GM23248 (cell line): Measurements from ENCODE around the gene FNDC7. TPM values are rescaled to one million over a fixed set of nuclear protein-coding genes. Genes with fewer than 3 reads are reported as not detected.
"Not testable (repeated sequence)": the region's sequence is repeated elsewhere in the genome, so short reads cannot be mapped to it uniquely, and the experiment has no call there.

Experiments
- DNase-seq: peaks from one replicate; pipeline ENCODE4 v3.0.0-alpha.2; 2015
- H2AFZ ChIP-seq: fragments of 200-600 bp; sonication (generic); 2 replicates; pipeline ENCODE4 v1.6.1; 2016; ENCODE audit warnings: antibody characterized with exemption
- H3F3A ChIP-seq: fragments of 200-600 bp; sonication (generic); 2 replicates; pipeline ENCODE4 v1.6.1; 2016; ENCODE audit warnings: mild to moderate bottlenecking, antibody characterized with exemption, mixed run types; ENCODE audit not compliant: insufficient read depth
- H3K27ac ChIP-seq: fragments of 200-600 bp; sonication (generic); 2 replicates; pipeline ENCODE4 v1.5.1; 2016; ENCODE audit warnings: mild to moderate bottlenecking
- H3K27me3 ChIP-seq: fragments of 200-600 bp; sonication (generic); replicated peaks from 2 replicates; pipeline ENCODE4 v1.6.1; 2016; ENCODE audit warnings: mild to moderate bottlenecking; ENCODE audit not compliant: insufficient read depth
- H3K36me3 ChIP-seq: fragments of 200-600 bp; sonication (generic); 2 replicates; pipeline ENCODE4 v1.6.1; 2016; ENCODE audit warnings: low read depth, mild to moderate bottlenecking
- H3K4me1 ChIP-seq: fragments of 200-600 bp; sonication (generic); 2 replicates; pipeline ENCODE4 v1.6.1; 2016; ENCODE audit warnings: mild to moderate bottlenecking; ENCODE audit not compliant: insufficient read depth
- H3K4me2 ChIP-seq: fragments of 200-600 bp; sonication (generic); one replicate; pipeline ENCODE4 v1.6.1; 2016; ENCODE audit warnings: mild to moderate bottlenecking; ENCODE audit not compliant: unreplicated experiment
- H3K4me3 ChIP-seq: fragments of 200-600 bp; sonication (generic); 2 replicates; pipeline ENCODE4 v1.5.1; 2016; ENCODE audit warnings: mild to moderate bottlenecking
- H3K79me2 ChIP-seq: fragments of 200-600 bp; sonication (generic); 2 replicates; pipeline ENCODE4 v1.6.1; 2016; ENCODE audit warnings: mild to moderate bottlenecking; ENCODE audit not compliant: insufficient read depth
- H3K9ac ChIP-seq: fragments of 200-600 bp; sonication (generic); 2 replicates; pipeline ENCODE4 v1.6.1; 2016; ENCODE audit warnings: mild to moderate bottlenecking
- H3K9me2 ChIP-seq: fragments of 200-600 bp; sonication (generic); 2 replicates; pipeline ENCODE4 v1.6.1; 2016; ENCODE audit warnings: mixed run types, mild to moderate bottlenecking, moderate library complexity; ENCODE audit not compliant: insufficient read depth
- H3K9me3 ChIP-seq: fragments of 200-600 bp; sonication (generic); one replicate; pipeline ENCODE4 v1.6.1; 2017; ENCODE audit warnings: low read depth
- H4K20me1 ChIP-seq: fragments of 200-600 bp; sonication (generic); 2 replicates; pipeline ENCODE4 v1.6.0; 2016; ENCODE audit not compliant: insufficient read depth
- EZH2 ChIP-seq: fragments of 200-600 bp; sonication (generic); IDR thresholded peaks from 2 replicates; pipeline ENCODE4 v1.6.1; 2018; ENCODE audit warnings: antibody characterized with exemption, mild to moderate bottlenecking; ENCODE audit not compliant: insufficient read depth, poor library complexity, severe bottlenecking
- EZH2phosphoT487 ChIP-seq: fragments of 200-600 bp; sonication (generic); IDR thresholded peaks from 2 replicates; pipeline ENCODE4 v1.6.1; 2018; ENCODE audit warnings: antibody characterized with exemption, moderate library complexity, mild to moderate bottlenecking, low read depth; ENCODE audit not compliant: insufficient read depth
- WGBS, 2 experiments: methylation state at CpG; one replicate each; pipeline ENCODE4 v1.1.6; 2015 to 2017; ENCODE audit warnings: low lambda C conversion rate in 2 of 2, low coverage in 1 of 2; ENCODE audit errors: missing lambda C conversion rate in 2 of 2; 5-methylcytosine and 5-hydroxymethylcytosine counted together
- in situ Hi-C: fragments of 300-500 bp; cut with MboI; formaldehyde crosslinking; loops from 2 replicates; pipeline ENCODE4 v1.15.0; 2020
- polyA plus RNA-seq: library from polyadenylated mRNA; unstranded; fragments of >200 nt; fragmentation: Nextera tagmentation; extraction: Ambion mirVana; gene quantifications from 2 replicates; pipeline ENCODE4 v1.2.1, GENCODE V29; 2016
- total RNA-seq: library from RNA; depleted of rRNA; stranded (reverse); fragments of >200 nt; shearing (Covaris generic); gene quantifications from 2 replicates; pipeline ENCODE4 v1.2.3, GENCODE V29; 2014

FNDC7 gene
- total and polyA plus RNA-seq, 2 experiments from 2014 or later = not detected

DNA sequence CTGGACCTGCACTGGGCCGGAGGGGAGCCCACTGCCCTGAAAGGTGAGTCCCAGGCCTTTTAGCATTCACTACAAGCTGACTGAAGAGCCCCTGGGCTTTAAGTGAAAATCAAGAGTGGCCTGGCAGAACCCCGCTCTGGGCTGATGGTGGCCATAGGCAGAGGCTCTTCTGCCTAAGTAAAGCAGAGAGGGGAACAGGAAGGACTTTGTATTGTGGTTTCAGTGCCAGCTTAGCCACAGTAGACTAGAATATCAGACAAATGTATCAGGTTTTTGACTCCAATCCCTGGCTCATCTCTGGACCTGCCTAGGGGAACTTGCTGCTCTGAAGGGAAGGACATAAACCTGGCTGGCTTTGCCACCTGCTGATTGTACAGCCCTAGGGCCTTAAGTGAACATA lies 41.6 kb upstream of the FNDC7 start:
- Histone ChIP-seq H3K4me2 (no peak overlapping the region), H3F3A (no peaks in the 10 kb centered on the region), H3K79me2 (no peaks in the 10 kb centered on the region), H3K27ac (no peak overlapping the region), H3K9me3 (no peaks in the 10 kb centered on the region), H3K36me3 (no peaks in the 10 kb centered on the region), H3K9ac (no peak overlapping the region), H2AFZ (no peak overlapping the region), H3K4me1 (no peaks in the 10 kb centered on the region), H4K20me1 (no peaks in the 10 kb centered on the region), H3K9me2 (no peaks in the 10 kb centered on the region), H3K27me3 (no peaks in the 10 kb centered on the region), H3K4me3 (no peak overlapping the region)
- DNase-seq = no peak
- WGBS, 2 experiments = 72 to 80% methylated on average over 2 of the region's 2 CpGs
- in situ Hi-C loops = no loop called here
- TF ChIP-seq EZH2 = no peak
- no peak for TF ChIP-seq EZH2phosphoT487

DNA sequence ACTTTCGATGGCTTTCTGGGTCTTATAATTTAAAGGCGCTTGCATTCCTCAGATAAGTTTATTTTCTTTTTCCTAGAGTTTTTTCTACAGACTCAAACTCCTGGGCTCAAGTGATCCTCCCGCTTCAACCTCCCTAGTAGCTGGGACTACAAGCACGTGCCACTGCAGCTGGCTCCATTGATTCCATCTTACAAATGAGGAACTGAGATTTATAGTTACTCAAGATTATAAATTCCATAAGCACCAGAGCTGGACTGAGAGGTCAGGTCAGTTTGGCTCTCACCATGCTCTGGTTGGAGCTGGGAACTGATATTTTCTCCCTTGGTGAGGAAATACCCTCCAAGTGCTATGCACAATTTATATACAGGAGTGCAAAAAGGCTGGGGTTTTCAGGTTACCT lies 34.0 kb upstream of the FNDC7 start:
- no peak overlapping the region for H3K27ac ChIP-seq
- H3K4me2 ChIP-seq = no peak overlapping the region
- H3F3A ChIP-seq = no peaks in the 10 kb centered on the region
- H3K4me1 ChIP-seq = no peaks in the 10 kb centered on the region
- no peaks in the 10 kb centered on the region for H3K27me3 ChIP-seq
- H4K20me1 ChIP-seq = no peaks in the 10 kb centered on the region
- H3K9me2 ChIP-seq = no peaks in the 10 kb centered on the region
- H3K9ac ChIP-seq = no peak overlapping the region
- H3K4me3 ChIP-seq = no peak overlapping the region
- TF ChIP-seq EZH2 = no peak
- H3K79me2 ChIP-seq = no peaks in the 10 kb centered on the region
- no peaks in the 10 kb centered on the region for H3K9me3 ChIP-seq
- 68 to 69% methylated on average over 4 of the region's 4 CpGs for WGBS, 2 experiments
- H2AFZ ChIP-seq = no peak overlapping the region
- no peak for DNase-seq
- in situ Hi-C loops = no loop called here
- H3K36me3 ChIP-seq = no peaks in the 10 kb centered on the region

DNA sequence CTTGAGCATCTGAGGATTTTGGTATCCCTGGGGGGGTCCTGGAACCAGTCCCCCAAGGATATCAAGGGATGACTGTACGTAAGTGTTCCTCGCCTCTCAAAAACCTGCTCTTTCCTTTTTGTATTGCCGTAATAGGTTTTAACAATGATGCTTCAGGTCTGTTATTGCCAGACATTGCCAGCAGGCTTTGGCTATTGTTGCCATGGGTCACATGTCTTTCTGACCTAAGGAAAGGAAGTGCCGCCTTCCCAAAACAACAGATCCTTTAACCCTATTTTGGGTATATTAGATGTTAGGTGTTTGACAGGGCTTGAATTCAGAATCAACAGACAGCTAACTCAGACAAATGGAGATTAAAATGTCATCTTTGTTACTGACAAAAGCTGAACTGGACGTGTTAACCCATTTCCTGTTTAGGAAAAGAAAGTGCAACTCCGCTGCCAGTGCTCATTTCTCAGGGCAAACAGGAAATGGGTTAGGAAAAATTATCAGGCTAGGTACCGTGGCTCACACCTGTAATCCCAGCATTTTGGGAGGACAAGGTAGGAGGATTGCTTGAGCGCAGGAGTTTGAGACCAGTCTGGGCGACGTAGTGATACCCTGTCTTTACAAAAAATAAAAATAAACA lies 33.0 kb upstream of the FNDC7 start:
- H3K4me3 ChIP-seq = no peak overlapping the region
- H3K9ac ChIP-seq = no peak overlapping the region
- no peak for DNase-seq
- no peak overlapping the region for H3K4me2 ChIP-seq
- 68 to 70% methylated on average over 10 of the region's 10 CpGs for WGBS, 2 experiments
- no peaks in the 10 kb centered on the region for H3K4me1 ChIP-seq
- H3K27me3 ChIP-seq = no peaks in the 10 kb centered on the region
- no peaks in the 10 kb centered on the region for H3F3A ChIP-seq
- no peaks in the 10 kb centered on the region for H4K20me1 ChIP-seq
- no peaks in the 10 kb centered on the region for H3K36me3 ChIP-seq
- peak overlapping the region; percentile 31; the same call in 1 of the 2 replicates for H2AFZ ChIP-seq
- no peaks in the 10 kb centered on the region for H3K79me2 ChIP-seq
- H3K9me2 ChIP-seq = no peaks in the 10 kb centered on the region
- no peak overlapping the region for H3K27ac ChIP-seq
- in situ Hi-C loops = no loop called here
- H3K9me3 ChIP-seq = no peaks in the 10 kb centered on the region
- TF ChIP-seq EZH2phosphoT487 (no peak), EZH2 (no peak)

DNA sequence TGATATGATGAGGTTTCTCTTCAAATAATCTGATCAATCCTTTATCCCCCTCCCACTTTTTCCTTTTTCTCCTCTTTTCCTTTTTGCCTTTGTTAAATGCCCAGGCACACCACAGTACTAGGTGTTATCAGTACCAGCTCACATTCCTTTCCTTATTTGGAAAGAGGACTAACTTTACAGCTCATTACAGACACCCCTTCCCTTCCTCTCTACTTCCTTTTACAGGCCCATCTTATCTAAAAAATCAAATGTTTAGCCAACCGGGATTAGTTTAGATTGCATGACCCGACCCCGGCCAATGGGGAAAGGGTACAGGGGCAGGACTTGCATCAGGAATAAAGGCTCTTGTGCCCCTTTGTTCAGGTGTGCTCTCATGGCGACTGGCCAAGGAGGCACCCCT lies 31.0 kb upstream of the FNDC7 start:
- H3K27ac ChIP-seq, H3K27me3 ChIP-seq, H4K20me1 ChIP-seq, H3K9ac ChIP-seq, H3F3A ChIP-seq, H2AFZ ChIP-seq, H3K4me2 ChIP-seq, H3K9me2 ChIP-seq, H3K4me1 ChIP-seq, in situ Hi-C loops, H3K4me3 ChIP-seq, H3K79me2 ChIP-seq, DNase-seq, H3K36me3 ChIP-seq, H3K9me3 ChIP-seq: not testable (repeated sequence)
- whole genome bisulfite sequencing, 2 experiments = 72 to 80% methylated on average over 4 of the region's 4 CpGs

DNA sequence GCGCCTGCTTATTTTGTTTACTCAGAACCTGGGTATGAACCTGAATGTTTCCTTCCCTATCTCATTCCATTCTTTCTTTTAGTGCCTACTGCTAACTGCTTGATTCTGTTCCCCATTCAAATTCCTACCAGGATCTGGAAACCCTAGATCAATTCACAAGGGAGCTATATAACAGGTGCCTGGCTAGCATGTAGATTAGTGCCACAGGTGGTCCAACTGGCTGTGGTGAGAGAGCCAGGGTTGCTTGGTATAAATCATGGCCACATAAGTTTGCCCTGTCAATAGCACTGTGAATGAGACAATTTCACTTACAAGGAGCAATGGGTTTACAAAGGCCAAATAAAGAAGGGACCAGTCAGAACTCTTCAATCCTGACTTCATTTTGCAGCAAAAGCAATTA lies 27.2 kb upstream of the FNDC7 start:
- Histone ChIP-seq H3K4me1 (peaks cover 7% of the 10 kb centered on the region; the same call in 1 of the 2 replicates), H3K36me3 (no peaks in the 10 kb centered on the region), H3K27ac (no peak overlapping the region), H3K9ac (no peak overlapping the region), H3K27me3 (no peaks in the 10 kb centered on the region), H3K4me2 (no peak overlapping the region), H3K9me2 (no peaks in the 10 kb centered on the region), H3F3A (0 out of 2 replicates have a peak, but pooled peaks cover 5% of the 10 kb centered on the region), H3K4me3 (no peak overlapping the region), H3K9me3 (no peaks in the 10 kb centered on the region), H2AFZ (no peak overlapping the region), H3K79me2 (no peaks in the 10 kb centered on the region; the same call in 1 of the 2 replicates), H4K20me1 (no peaks in the 10 kb centered on the region)
- 84 to 86% methylated on average over 1 of the region's 1 CpG for WGBS, 2 experiments
- TF ChIP-seq EZH2 (no peak), EZH2phosphoT487 (no peak)
- in situ Hi-C loops = no loop called here
- no peak for DNase-seq
